ENCODE results near the gene TAOK3.

TAOK3 gene

GRCh38 chr12:118188690-118189371 lies 183.9 kb downstream of the TAOK3 start:
- Histone ChIP-seq H3K27ac (ENCODE audit: low read depth, low read length, poor library complexity, severe bottlenecking) (no peak overlapping the region), H3K27me3 (ENCODE audit: insufficient read depth, low read length) (no peaks in the 10 kb centered on the region), H3K9ac (ENCODE audit: low read length) (no peak overlapping the region), H3K9me3 (ENCODE audit: low read length) (no peaks in the 10 kb centered on the region), H3K4me1 (ENCODE audit: insufficient read depth, low read length, severe bottlenecking) (no peaks in the 10 kb centered on the region), H3K9me2 (ENCODE audit: low read depth, low read length) (no peaks in the 10 kb centered on the region), H3K79me2 (ENCODE audit: insufficient read depth, low read length) (no peaks in the 10 kb centered on the region), H2AFZ (ENCODE audit: low read length) (no peak overlapping the region), H3K4me2 (ENCODE audit: low read length) (no peak overlapping the region), H3K36me3 (ENCODE audit: insufficient read depth, low read length) (peaks cover 20% of the 10 kb centered on the region; the same call in 1 of the 2 replicates), H3F3A (ENCODE audit: insufficient read depth, low read length) (no peaks in the 10 kb centered on the region), H3K4me3 (ENCODE audit: low read depth, low read length, poor library complexity, severe bottlenecking) (no peak overlapping the region), H4K20me1 (ENCODE audit: insufficient read depth, low read length) (no peaks in the 10 kb centered on the region)
- TF ChIP-seq CTCF (IDR thresholded peaks at IDR 0.05; ENCODE audit: low read length), result no peak
- TF ChIP-seq EZH2 (IDR thresholded peaks at IDR 0.05; ENCODE audit: borderline replicate concordance, low read length), result no peak

GRCh38 chr12:118187751-118188435 lies 184.8 kb downstream of the TAOK3 start:
- Histone ChIP-seq H3K36me3 (ENCODE audit: insufficient read depth, low read length) (peaks cover 16% of the 10 kb centered on the region; the same call in 1 of the 2 replicates), H3K27me3 (ENCODE audit: insufficient read depth, low read length) (no peaks in the 10 kb centered on the region), H4K20me1 (ENCODE audit: insufficient read depth, low read length) (no peaks in the 10 kb centered on the region), H2AFZ (ENCODE audit: low read length) (no peak overlapping the region), H3K9me3 (ENCODE audit: low read length) (no peaks in the 10 kb centered on the region), H3K4me2 (ENCODE audit: low read length) (no peak overlapping the region), H3K9ac (ENCODE audit: low read length) (no peak overlapping the region), H3F3A (ENCODE audit: insufficient read depth, low read length) (peaks cover 5% of the 10 kb centered on the region; the same call in 1 of the 2 replicates), H3K27ac (ENCODE audit: low read depth, low read length, poor library complexity, severe bottlenecking) (no peak overlapping the region), H3K9me2 (ENCODE audit: low read depth, low read length) (no peaks in the 10 kb centered on the region), H3K4me1 (ENCODE audit: insufficient read depth, low read length, severe bottlenecking) (no peaks in the 10 kb centered on the region), H3K79me2 (ENCODE audit: insufficient read depth, low read length) (no peaks in the 10 kb centered on the region), H3K4me3 (ENCODE audit: low read depth, low read length, poor library complexity, severe bottlenecking) (no peak overlapping the region)
- no peak for TF ChIP-seq EZH2 (IDR thresholded peaks at IDR 0.05; ENCODE audit: borderline replicate concordance, low read length)
- no peak for TF ChIP-seq CTCF (IDR thresholded peaks at IDR 0.05; ENCODE audit: low read length)

- Histone ChIP-seq H3K9ac (ENCODE audit: low read length) (no peak overlapping the region), H3K79me2 (ENCODE audit: insufficient read depth, low read length) (no peaks in the 10 kb centered on the region), H2AFZ (ENCODE audit: low read length) (no peak overlapping the region)
Measured at GRCh38 chr12:118185602-118186397, 186.9 kb downstream of the TAOK3 start.

More at GRCh38 chr12:118185602-118186397, 186.9 kb downstream of the TAOK3 start:
- Histone ChIP-seq H3K27me3 (ENCODE audit: insufficient read depth, low read length) (no peaks in the 10 kb centered on the region), H3K4me1 (ENCODE audit: insufficient read depth, low read length, severe bottlenecking) (no peaks in the 10 kb centered on the region), H3K4me3 (ENCODE audit: low read depth, low read length, poor library complexity, severe bottlenecking) (no peak overlapping the region), H3K9me3 (ENCODE audit: low read length) (no peaks in the 10 kb centered on the region), H4K20me1 (ENCODE audit: insufficient read depth, low read length) (no peaks in the 10 kb centered on the region), H3K9me2 (ENCODE audit: low read depth, low read length) (no peaks in the 10 kb centered on the region), H3K4me2 (ENCODE audit: low read length) (no peak overlapping the region), H3K27ac (ENCODE audit: low read depth, low read length, poor library complexity, severe bottlenecking) (no peak overlapping the region), H3K36me3 (ENCODE audit: insufficient read depth, low read length) (peaks cover 23% of the 10 kb centered on the region; the same call in 1 of the 2 replicates), H3F3A (ENCODE audit: insufficient read depth, low read length) (peaks cover 7% of the 10 kb centered on the region; the same call in 1 of the 2 replicates)
- TF ChIP-seq CTCF (IDR thresholded peaks at IDR 0.05; ENCODE audit: low read length) (no peak), EZH2 (IDR thresholded peaks at IDR 0.05; ENCODE audit: borderline replicate concordance, low read length) (no peak)

Data from OCI-LY1 (cell line).